ENCODE results near the gene YPEL1. TPM values are rescaled to one million over a fixed set of nuclear protein-coding genes. Genes with fewer than 3 reads are reported as not detected.
A peak's percentile ranks its signal among the peaks of the same experiment; 100 is the strongest.

YPEL1 gene
- polyA plus RNA-seq, 3 donors = 1.0 to 2.3 (median 2.0) TPM

DNA sequence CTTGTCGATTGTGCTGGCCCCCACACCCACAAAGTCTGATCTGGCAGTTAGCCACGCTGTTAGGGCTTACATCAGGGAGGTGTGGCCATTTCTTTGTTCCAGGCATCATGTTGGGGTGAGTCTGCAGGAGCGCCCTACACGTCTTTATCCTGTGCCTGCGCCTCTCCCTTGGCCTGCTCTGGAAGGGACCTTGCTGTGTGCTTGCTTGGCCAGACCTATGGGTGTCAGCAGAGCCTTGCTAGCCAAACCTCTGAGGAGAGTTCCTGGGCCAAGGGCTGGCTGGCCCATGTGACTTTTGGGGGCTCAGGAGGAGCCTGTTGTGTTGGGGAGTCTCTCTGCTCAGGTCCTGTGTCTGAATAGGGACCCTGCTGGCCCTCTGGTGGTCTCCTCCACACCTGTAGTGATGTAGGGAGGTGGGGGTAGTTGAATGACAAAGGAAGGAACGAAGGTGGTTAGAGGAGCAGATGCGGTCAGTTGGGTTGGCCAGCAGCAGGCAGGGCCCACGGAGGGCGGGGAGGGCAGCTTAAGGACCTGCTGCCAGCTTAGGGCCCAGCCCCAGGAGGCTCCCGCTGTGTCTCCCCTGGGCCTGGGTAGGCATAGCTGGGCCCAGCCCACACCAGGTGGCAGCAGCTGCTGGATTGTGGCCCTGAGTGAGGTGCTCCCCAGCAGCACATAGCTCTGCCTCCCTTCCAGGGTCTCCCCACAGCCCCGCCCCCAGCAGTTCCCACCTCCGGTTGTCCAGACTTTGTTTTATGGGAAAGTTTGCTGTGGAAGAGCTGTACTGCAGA, 61.9 kb downstream of the YPEL1 start:
- Histone ChIP-seq H3K4me2 (replicated peaks; ENCODE audit: extremely low read depth, low read length, poor library complexity, severe bottlenecking) (no peak overlapping the region), H3K4me3 (replicated peaks in 1 of 3; ENCODE audit: low read depth in 2 of 3, low read length in 3 of 3) (no peak overlapping the region), H3K4me1 (ENCODE audit: control insufficient read depth in 1 of 2, insufficient read depth in 2 of 2, low read length in 2 of 2) (no peaks in the 10 kb centered on the region), H4K20me1 (ENCODE audit: insufficient read depth, low read length) (peaks cover 37% of the 10 kb centered on the region), H3K9me3 (replicated peaks in 1 of 2; ENCODE audit: control insufficient read depth in 1 of 2, insufficient read depth in 1 of 2, low read length in 2 of 2) (no peaks in the 10 kb centered on the region), H3K9ac (ENCODE audit: insufficient read depth, low read length, poor library complexity, severe bottlenecking) (no peak overlapping the region), H3K27me3 (ENCODE audit: control insufficient read depth in 2 of 2, insufficient read depth in 2 of 2, low read length in 2 of 2) (no peaks in the 10 kb centered on the region), H3K79me2 (ENCODE audit: insufficient read depth, low read length) (peaks cover 30% of the 10 kb centered on the region), H3K36me3 (replicated peaks in 1 of 2; ENCODE audit: control insufficient read depth in 1 of 2, insufficient read depth in 2 of 2, low read length in 2 of 2) (peaks cover 66 to 77% of the 10 kb centered on the region in 2 donors), H2AFZ (ENCODE audit: insufficient read depth, low read depth, low read length, poor library complexity, severe bottlenecking) (no peak overlapping the region), H3K27ac (ENCODE audit: low read depth in 1 of 2, low read length in 2 of 2) (no peak overlapping the region)
- Mint-ChIP-seq H3K9me3 (peaks cover 0 to 3% (median 2%) of the 10 kb centered on the region in 7 donors), H3K27ac (peak overlapping the region in 2 of 7 donors; percentile 50 to 57), H3K4me3 (no peak overlapping the region), H3K27me3 (ENCODE audit: low read depth in 3 of 3) (peaks cover 0 to 2% (median 0%) of the 10 kb centered on the region in 3 donors), H3K36me3 (peaks cover 82 to 93% of the 10 kb centered on the region in 2 donors), H3K4me1 (peaks cover 16% of the 10 kb centered on the region)
- TF ChIP-seq, protein P1, sequence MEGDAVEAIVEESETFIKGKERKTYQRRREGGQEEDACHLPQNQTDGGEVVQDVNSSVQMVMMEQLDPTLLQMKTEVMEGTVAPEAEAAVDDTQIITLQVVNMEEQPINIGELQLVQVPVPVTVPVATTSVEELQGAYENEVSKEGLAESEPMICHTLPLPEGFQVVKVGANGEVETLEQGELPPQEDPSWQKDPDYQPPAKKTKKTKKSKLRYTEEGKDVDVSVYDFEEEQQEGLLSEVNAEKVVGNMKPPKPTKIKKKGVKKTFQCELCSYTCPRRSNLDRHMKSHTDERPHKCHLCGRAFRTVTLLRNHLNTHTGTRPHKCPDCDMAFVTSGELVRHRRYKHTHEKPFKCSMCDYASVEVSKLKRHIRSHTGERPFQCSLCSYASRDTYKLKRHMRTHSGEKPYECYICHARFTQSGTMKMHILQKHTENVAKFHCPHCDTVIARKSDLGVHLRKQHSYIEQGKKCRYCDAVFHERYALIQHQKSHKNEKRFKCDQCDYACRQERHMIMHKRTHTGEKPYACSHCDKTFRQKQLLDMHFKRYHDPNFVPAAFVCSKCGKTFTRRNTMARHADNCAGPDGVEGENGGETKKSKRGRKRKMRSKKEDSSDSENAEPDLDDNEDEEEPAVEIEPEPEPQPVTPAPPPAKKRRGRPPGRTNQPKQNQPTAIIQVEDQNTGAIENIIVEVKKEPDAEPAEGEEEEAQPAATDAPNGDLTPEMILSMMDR (IDR thresholded peaks at IDR 0.05) = no peak
- intact Hi-C loops (cut with micrococcal nuclease) = no loop called here
- 100% methylated on average over 10 of the region's 12 CpGs for WGBS (ENCODE audit: insufficient coverage)
- DNase-seq = no peak

DNA sequence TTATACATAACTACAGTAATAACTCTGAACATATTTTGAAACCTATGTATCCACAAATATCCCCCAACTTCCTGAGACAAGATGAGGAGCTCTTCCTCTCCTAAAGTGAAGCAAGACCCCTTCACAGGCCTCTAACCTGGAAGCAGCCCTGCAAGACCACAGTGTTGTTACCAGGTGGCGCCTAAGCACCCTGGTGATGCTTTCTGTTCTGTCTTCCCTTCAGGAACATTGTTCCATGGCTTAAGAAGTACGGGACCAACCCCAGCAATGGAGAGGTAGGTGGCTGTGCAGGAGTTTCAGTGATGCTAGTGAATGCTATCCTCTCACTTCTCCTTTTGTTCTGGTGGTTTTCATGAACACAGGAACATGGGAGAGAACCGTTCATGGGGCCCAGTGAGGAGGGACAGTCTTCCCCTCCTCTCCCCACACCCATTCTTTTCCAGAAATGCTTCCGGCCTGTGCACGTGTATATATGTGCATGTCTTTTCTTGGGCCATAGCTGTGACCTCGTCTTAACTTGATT, 63.4 kb downstream of the YPEL1 start:
- WGBS (ENCODE audit: insufficient coverage) = 20% methylated on average over 1 of the region's 6 CpGs
- no peak overlapping the region for H3K4me2 ChIP-seq (replicated peaks; ENCODE audit: extremely low read depth, low read length, poor library complexity, severe bottlenecking)
- no peaks in the 10 kb centered on the region for H3K9me3 ChIP-seq (replicated peaks in 1 of 2; ENCODE audit: control insufficient read depth in 1 of 2, insufficient read depth in 1 of 2, low read length in 2 of 2)
- intact Hi-C loops (cut with micrococcal nuclease) = no loop called here
- H3K4me1 ChIP-seq (ENCODE audit: control insufficient read depth in 1 of 2, insufficient read depth in 2 of 2, low read length in 2 of 2) = peaks cover 0 to 2% of the 10 kb centered on the region in 2 donors
- no peak overlapping the region for H3K27ac ChIP-seq (ENCODE audit: low read depth in 1 of 2, low read length in 2 of 2)
- peaks cover 69 to 77% of the 10 kb centered on the region in 2 donors for H3K36me3 Mint-ChIP-seq
- DNase-seq = no peak
- H3K4me3 ChIP-seq (replicated peaks in 1 of 3; ENCODE audit: low read depth in 2 of 3, low read length in 3 of 3) = no peak overlapping the region
- H3K9ac ChIP-seq (ENCODE audit: insufficient read depth, low read length, poor library complexity, severe bottlenecking) = no peak overlapping the region
- peaks cover 37% of the 10 kb centered on the region for H4K20me1 ChIP-seq (ENCODE audit: insufficient read depth, low read length)
- peaks cover 41% of the 10 kb centered on the region for H3K79me2 ChIP-seq (ENCODE audit: insufficient read depth, low read length)
- H3K27me3 ChIP-seq (ENCODE audit: control insufficient read depth in 2 of 2, insufficient read depth in 2 of 2, low read length in 2 of 2) = no peaks in the 10 kb centered on the region
- TF ChIP-seq, protein P1 (IDR thresholded peaks at IDR 0.05) = no peak
- peaks cover 0 to 2% (median 0%) of the 10 kb centered on the region in 3 donors for H3K27me3 Mint-ChIP-seq (ENCODE audit: low read depth in 3 of 3)
- H3K4me1 Mint-ChIP-seq = peaks cover 24% of the 10 kb centered on the region
- no peak overlapping the region for H2AFZ ChIP-seq (ENCODE audit: insufficient read depth, low read depth, low read length, poor library complexity, severe bottlenecking)
- H3K27ac Mint-ChIP-seq = peak overlapping the region in 1 of 7 donors; percentile 21
- no peak overlapping the region for H3K4me3 Mint-ChIP-seq
- H3K9me3 Mint-ChIP-seq = peaks cover 0 to 3% (median 2%) of the 10 kb centered on the region in 7 donors
- H3K36me3 ChIP-seq (replicated peaks in 1 of 2; ENCODE audit: control insufficient read depth in 1 of 2, insufficient read depth in 2 of 2, low read length in 2 of 2) = peaks cover 60 to 73% of the 10 kb centered on the region in 2 donors

Data from CD14-positive monocyte (primary cell).